Measurements from ENCODE around the gene GAA. TPM values are rescaled to one million over a fixed set of nuclear protein-coding genes. Genes with fewer than 3 reads are reported as not detected.

GAA gene
- total and polyA plus RNA-seq, 2 of the 13 experiments (the other 11 are each of a cell fraction or from before 2014, with no cell fraction given): 21.6 to 36.4 TPM

GRCh38 chr17:80071116-80071841 is 30.1 kb upstream of the GAA start (continued):
- TF ChIP-seq KLF12 (CRISPR knock-in tag; IDR thresholded peaks at IDR 0.05; ENCODE audit: borderline replicate concordance): no peak
- no peak for TF ChIP-seq SMAD9 (CRISPR knock-in tag; IDR thresholded peaks at IDR 0.05)
- TF ChIP-seq TBX2 (CRISPR knock-in tag; IDR thresholded peaks at IDR 0.05; ENCODE audit: borderline replicate concordance): peak; percentile 45; the same call in 1 of the 2 replicates
- peak; percentile 68; the same call in 1 of the 2 replicates for TF ChIP-seq KDM2A (CRISPR knock-in tag; IDR thresholded peaks at IDR 0.05; ENCODE audit: borderline replicate concordance, low read depth)
- no peak for TF ChIP-seq SUZ12 (IDR thresholded peaks at IDR 0.05; ENCODE audit: low read depth, low read length)
- TF ChIP-seq RBFOX2 (IDR thresholded peaks at IDR 0.05; ENCODE audit: low read depth, low read length): no peak
- TF ChIP-seq RFXAP (CRISPR knock-in tag; IDR thresholded peaks at IDR 0.05; ENCODE audit: borderline replicate concordance): no peak; the same call in 1 of the 2 replicates
- no peak for TF ChIP-seq HDAC1 (CRISPR knock-in tag; IDR thresholded peaks at IDR 0.05)
- peak; percentile 92 for TF ChIP-seq BCL3 (CRISPR knock-in tag; IDR thresholded peaks at IDR 0.05)
- peak; percentile 83 for TF ChIP-seq IKZF4 (CRISPR knock-in tag; IDR thresholded peaks at IDR 0.05; ENCODE audit: borderline replicate concordance, low read depth, not compliant biosample characterization)
- TF ChIP-seq POLR2AphosphoS2 (IDR thresholded peaks at IDR 0.05; ENCODE audit: low read depth, low read length): no peak
- TF ChIP-seq ZHX1 (CRISPR knock-in tag; IDR thresholded peaks at IDR 0.05; ENCODE audit: low read depth): no peak
- no peak for TF ChIP-seq EHMT2 (IDR thresholded peaks at IDR 0.05; ENCODE audit: borderline replicate concordance, low read depth, low read length)
- no peak for TF ChIP-seq ZBTB20 (CRISPR knock-in tag; IDR thresholded peaks at IDR 0.05; ENCODE audit: borderline replicate concordance, low read depth)
- 0 out of 2 replicates have a peak, but pooled peaks have one; percentile 47 for TF ChIP-seq ZNF766 (CRISPR knock-in tag; IDR thresholded peaks at IDR 0.05; ENCODE audit: borderline replicate concordance)
- no peak for TF ChIP-seq ZNF34 (CRISPR knock-in tag; IDR thresholded peaks at IDR 0.05; ENCODE audit: borderline replicate concordance)
- TF ChIP-seq ZBTB21 (CRISPR knock-in tag; IDR thresholded peaks at IDR 0.05): no peak
- TF ChIP-seq PBX2 (CRISPR knock-in tag; IDR thresholded peaks at IDR 0.05): no peak
- no peak for TF ChIP-seq CAMTA2 (CRISPR knock-in tag; IDR thresholded peaks at IDR 0.05; ENCODE audit: borderline replicate concordance)
- TF ChIP-seq HHEX (CRISPR knock-in tag; IDR thresholded peaks at IDR 0.05): no peak
- peak; percentile 35; the same call in 1 of the 2 replicates for TF ChIP-seq GABPB1 (CRISPR knock-in tag; IDR thresholded peaks at IDR 0.05)
- TF ChIP-seq ZNF333 (CRISPR knock-in tag; IDR thresholded peaks at IDR 0.05; ENCODE audit: borderline replicate concordance): no peak
- TF ChIP-seq FOXO1 (CRISPR knock-in tag; IDR thresholded peaks at IDR 0.05): 0 out of 2 replicates have a peak, but pooled peaks have one; percentile 5
- TF ChIP-seq YEATS2 (CRISPR knock-in tag; IDR thresholded peaks at IDR 0.05; ENCODE audit: borderline replicate concordance): no peak
- 0 out of 2 replicates have a peak, but pooled peaks have one; percentile 20 for TF ChIP-seq SMAD3 (CRISPR knock-in tag; IDR thresholded peaks at IDR 0.05)

Data from HepG2 (cell line).